ENCODE results near the gene SLC36A3. TPM values are rescaled to one million over a fixed set of nuclear protein-coding genes. Genes with fewer than 3 reads are reported as not detected.

The SLC36A3 gene
- total and polyA plus RNA-seq, 2 donors from 2014 or later = not detected

- no peak for TF ChIP-seq CTCF (IDR thresholded peaks at IDR 0.05; ENCODE audit: borderline replicate concordance, extremely low read depth, insufficient read depth)
These were observed 25.2 kb upstream of the SLC36A3 start for GRCh38 chr5:151328734-151329133.

GRCh38 chr5:151327585-151327984 is 24.0 kb upstream of the SLC36A3 start:
- Histone ChIP-seq H3K9me3 (ENCODE audit: control insufficient read depth in 2 of 3, insufficient read depth in 1 of 3, low read length in 3 of 3) (no peaks in the 10 kb centered on the region), H3K4me3 (ENCODE audit: low read length in 3 of 3) (no peak overlapping the region), H3K27ac (ENCODE audit: low read depth in 2 of 2, low read length in 2 of 2) (no peak overlapping the region), H3K4me1 (ENCODE audit: control insufficient read depth in 2 of 3, insufficient read depth in 2 of 3, low read depth in 1 of 3, low read length in 3 of 3) (no peaks in the 10 kb centered on the region), H3K9ac (ENCODE audit: low read length in 3 of 3) (no peak overlapping the region), H3K36me3 (ENCODE audit: control insufficient read depth in 2 of 3, insufficient read depth in 3 of 3, low read length in 3 of 3) (peaks cover 0 to 4% (median 2%) of the 10 kb centered on the region in 3 donors), H3K27me3 (ENCODE audit: control insufficient read depth, insufficient read depth, low read length) (no peaks in the 10 kb centered on the region)
- intact Hi-C loops (cut with DNase I) = no loop called here
- FAIRE-seq (no peak), DNase-seq (no peak)
- no peak for TF ChIP-seq CTCF (IDR thresholded peaks at IDR 0.05; ENCODE audit: borderline replicate concordance, extremely low read depth, insufficient read depth)

More at GRCh38 chr5:151328734-151329133, 25.2 kb upstream of the SLC36A3 start:
- Histone ChIP-seq H3K4me3 (ENCODE audit: low read length in 3 of 3) (no peak overlapping the region), H3K27ac (ENCODE audit: low read depth in 2 of 2, low read length in 2 of 2) (no peak overlapping the region), H3K27me3 (ENCODE audit: control insufficient read depth, insufficient read depth, low read length) (no peaks in the 10 kb centered on the region), H3K4me1 (ENCODE audit: control insufficient read depth in 2 of 3, insufficient read depth in 2 of 3, low read depth in 1 of 3, low read length in 3 of 3) (no peaks in the 10 kb centered on the region), H3K9ac (ENCODE audit: low read length in 3 of 3) (no peak overlapping the region), H3K36me3 (ENCODE audit: control insufficient read depth in 2 of 3, insufficient read depth in 3 of 3, low read length in 3 of 3) (peaks cover 0 to 4% (median 2%) of the 10 kb centered on the region in 3 donors), H3K9me3 (ENCODE audit: control insufficient read depth in 2 of 3, insufficient read depth in 1 of 3, low read length in 3 of 3) (no peaks in the 10 kb centered on the region)
- DNase-seq = no peak
- intact Hi-C loops (cut with DNase I) = no loop called here
- no peak for FAIRE-seq

GRCh38 chr5:151326266-151326665 is 22.7 kb upstream of the SLC36A3 start:
- no peak for FAIRE-seq

More at GRCh38 chr5:151326266-151326665, 22.7 kb upstream of the SLC36A3 start:
- Histone ChIP-seq H3K9me3 (ENCODE audit: control insufficient read depth in 2 of 3, insufficient read depth in 1 of 3, low read length in 3 of 3) (no peaks in the 10 kb centered on the region), H3K36me3 (ENCODE audit: control insufficient read depth in 2 of 3, insufficient read depth in 3 of 3, low read length in 3 of 3) (peaks cover 0 to 4% (median 0%) of the 10 kb centered on the region in 3 donors), H3K4me1 (ENCODE audit: control insufficient read depth in 2 of 3, insufficient read depth in 2 of 3, low read depth in 1 of 3, low read length in 3 of 3) (no peaks in the 10 kb centered on the region), H3K27ac (ENCODE audit: low read depth in 2 of 2, low read length in 2 of 2) (no peak overlapping the region), H3K9ac (ENCODE audit: low read length in 3 of 3) (no peak overlapping the region), H3K4me3 (ENCODE audit: low read length in 3 of 3) (no peak overlapping the region), H3K27me3 (ENCODE audit: control insufficient read depth, insufficient read depth, low read length) (no peaks in the 10 kb centered on the region)
- no peak for DNase-seq
- intact Hi-C loops (cut with DNase I) = no loop called here
- TF ChIP-seq CTCF (IDR thresholded peaks at IDR 0.05; ENCODE audit: borderline replicate concordance, extremely low read depth, insufficient read depth) = no peak

All from kidney (tissue), 14 donors.